ENCODE results near the gene TSHZ1. TPM values are rescaled to one million over a fixed set of nuclear protein-coding genes. Genes with fewer than 3 reads are reported as not detected.
"Not testable (repeated sequence)": the region's sequence is repeated elsewhere in the genome, so short reads cannot be mapped to it uniquely, and the experiment has no call there.

Gene TSHZ1
- total RNA-seq, 4 donors from 2014 or later: 5.4 to 20.2 (median 13.7) TPM

DNA sequence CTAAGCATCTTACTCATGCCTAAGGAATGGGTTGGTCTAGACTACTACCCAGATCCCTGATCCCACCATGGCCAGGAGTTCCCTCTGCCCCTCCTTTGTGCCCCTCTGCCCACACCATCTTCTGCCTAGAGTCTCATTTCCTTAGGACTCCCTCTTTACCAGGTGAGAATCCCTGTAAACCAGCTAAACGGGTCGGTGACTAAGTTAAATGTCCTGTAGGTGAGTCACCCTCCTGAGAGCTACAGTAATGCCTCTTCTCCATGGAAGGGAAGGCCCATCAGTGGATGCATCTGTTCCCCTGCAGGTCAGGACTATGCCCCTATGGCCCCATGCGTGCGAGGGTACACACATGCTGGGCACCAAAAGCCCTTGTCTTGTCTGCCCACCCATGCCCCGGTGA is 27.1 kb upstream of the TSHZ1 start:
- Histone ChIP-seq H3K36me3 (no peaks in the 10 kb centered on the region), H3K27me3 (no peaks in the 10 kb centered on the region), H3K4me1 (peaks cover 0 to 25% (median 0%) of the 10 kb centered on the region in 3 donors), H3K4me3 (no peak overlapping the region), H3K27ac (no peak overlapping the region), H3K9me3 (no peaks in the 10 kb centered on the region)
- no peak for DNase-seq
- intact Hi-C loops (cut with DNase I): no loop called here
- TF ChIP-seq, protein P1, sequence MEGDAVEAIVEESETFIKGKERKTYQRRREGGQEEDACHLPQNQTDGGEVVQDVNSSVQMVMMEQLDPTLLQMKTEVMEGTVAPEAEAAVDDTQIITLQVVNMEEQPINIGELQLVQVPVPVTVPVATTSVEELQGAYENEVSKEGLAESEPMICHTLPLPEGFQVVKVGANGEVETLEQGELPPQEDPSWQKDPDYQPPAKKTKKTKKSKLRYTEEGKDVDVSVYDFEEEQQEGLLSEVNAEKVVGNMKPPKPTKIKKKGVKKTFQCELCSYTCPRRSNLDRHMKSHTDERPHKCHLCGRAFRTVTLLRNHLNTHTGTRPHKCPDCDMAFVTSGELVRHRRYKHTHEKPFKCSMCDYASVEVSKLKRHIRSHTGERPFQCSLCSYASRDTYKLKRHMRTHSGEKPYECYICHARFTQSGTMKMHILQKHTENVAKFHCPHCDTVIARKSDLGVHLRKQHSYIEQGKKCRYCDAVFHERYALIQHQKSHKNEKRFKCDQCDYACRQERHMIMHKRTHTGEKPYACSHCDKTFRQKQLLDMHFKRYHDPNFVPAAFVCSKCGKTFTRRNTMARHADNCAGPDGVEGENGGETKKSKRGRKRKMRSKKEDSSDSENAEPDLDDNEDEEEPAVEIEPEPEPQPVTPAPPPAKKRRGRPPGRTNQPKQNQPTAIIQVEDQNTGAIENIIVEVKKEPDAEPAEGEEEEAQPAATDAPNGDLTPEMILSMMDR (IDR thresholded peaks at IDR 0.05): no peak
- no peak for TF ChIP-seq POLR2A (IDR thresholded peaks at IDR 0.05)
- 43 to 50% methylated on average over 3 to 4 of the region's 5 CpGs for WGBS, 2 donors

DNA sequence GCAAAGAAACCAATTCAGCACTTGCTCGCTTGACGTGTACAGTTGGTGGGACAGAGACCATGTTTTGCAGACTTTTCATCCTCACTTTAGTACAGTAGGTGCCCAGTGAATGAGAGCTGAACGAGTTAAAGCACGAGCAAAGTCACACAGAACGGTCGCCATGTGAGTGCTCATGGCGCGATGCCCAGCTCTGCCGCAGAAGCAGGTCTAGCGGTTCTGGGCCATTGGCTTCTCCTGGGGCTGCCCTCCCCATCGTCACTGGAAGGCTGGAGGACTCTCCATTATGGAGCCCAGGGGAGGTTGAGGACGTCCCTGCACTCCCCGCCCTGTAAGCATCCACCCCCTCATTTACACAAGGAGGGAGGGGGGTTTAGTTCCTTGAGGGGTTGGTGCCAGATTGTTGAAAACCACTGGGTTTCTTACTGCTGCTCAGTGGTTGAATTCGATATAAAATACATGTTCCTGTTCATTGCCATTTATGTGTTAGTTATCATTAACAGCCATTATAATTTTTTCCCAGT is 26.6 kb upstream of the TSHZ1 start:
- no peak overlapping the region for H3K27ac ChIP-seq
- no peak for TF ChIP-seq POLR2A (IDR thresholded peaks at IDR 0.05)
- TF ChIP-seq, protein P1 (IDR thresholded peaks at IDR 0.05): no peak
- H3K36me3 ChIP-seq: no peaks in the 10 kb centered on the region
- H3K4me1 ChIP-seq: peaks cover 0 to 25% (median 0%) of the 10 kb centered on the region in 3 donors
- H3K4me3 ChIP-seq: no peak overlapping the region
- WGBS, 2 donors: 83 to 86% methylated on average over 12 of the region's 14 CpGs
- intact Hi-C loops (cut with DNase I): no loop called here
- H3K9me3 ChIP-seq: no peaks in the 10 kb centered on the region
- no peaks in the 10 kb centered on the region for H3K27me3 ChIP-seq
- no peak for DNase-seq

DNA sequence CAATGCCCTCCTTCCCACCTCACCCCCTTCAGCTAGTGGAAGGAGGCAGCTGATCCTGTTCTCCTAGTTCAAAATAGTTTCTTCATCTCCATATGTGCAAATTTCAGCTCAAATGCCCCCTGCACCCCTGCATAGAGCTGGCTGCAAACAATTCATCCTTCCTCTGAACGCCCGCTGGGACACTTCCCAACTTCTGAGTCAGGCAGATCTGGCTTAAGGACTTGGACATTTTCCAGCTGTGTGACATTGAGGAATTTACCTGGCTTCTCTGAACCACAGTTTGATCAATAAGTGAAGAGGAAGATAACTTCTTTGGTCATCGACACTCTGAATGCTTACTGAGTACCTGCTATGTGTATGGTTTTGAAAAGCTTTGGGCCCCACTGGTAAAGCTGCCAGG is 25.1 kb upstream of the TSHZ1 start:
- peaks cover 0 to 25% (median 0%) of the 10 kb centered on the region in 3 donors for H3K4me1 ChIP-seq
- H3K27me3 ChIP-seq: no peaks in the 10 kb centered on the region
- WGBS, 2 donors: 83 to 88% methylated on average over 1 to 3 of the region's 3 CpGs
- intact Hi-C loops (cut with DNase I): no loop called here
- H3K27ac ChIP-seq: no peak overlapping the region
- no peaks in the 10 kb centered on the region for H3K36me3 ChIP-seq
- TF ChIP-seq, protein P1 (IDR thresholded peaks at IDR 0.05): no peak
- TF ChIP-seq POLR2A (IDR thresholded peaks at IDR 0.05): no peak
- no peak for DNase-seq
- no peak overlapping the region for H3K4me3 ChIP-seq
- no peaks in the 10 kb centered on the region for H3K9me3 ChIP-seq

- H3K4me3 ChIP-seq; H3K27me3 ChIP-seq; H3K9me3 ChIP-seq; H3K27ac ChIP-seq; H3K36me3 ChIP-seq; DNase-seq; intact Hi-C loops (cut with DNase I): not testable (repeated sequence)
- peaks cover 0 to 25% (median 0%) of the 10 kb centered on the region in 3 donors for H3K4me1 ChIP-seq
- WGBS, 2 donors: 62 to 69% methylated on average over 4 of the region's 4 CpGs
Measured at GRCh38 chr18:75187702-75188101, 22.9 kb upstream of the TSHZ1 start.

GRCh38 chr18:75189696-75190095 is 20.9 kb upstream of the TSHZ1 start:
- peaks cover 0 to 10% (median 0%) of the 10 kb centered on the region in 3 donors for H3K4me1 ChIP-seq
- intact Hi-C loops (cut with DNase I): no loop called here
- 70 to 100% methylated on average over 1 to 2 of the region's 6 CpGs for WGBS, 2 donors
- no peak overlapping the region for H3K27ac ChIP-seq
- DNase-seq: no peak
- TF ChIP-seq POLR2A (IDR thresholded peaks at IDR 0.05): no peak
- TF ChIP-seq, protein P1 (IDR thresholded peaks at IDR 0.05): no peak
- no peaks in the 10 kb centered on the region for H3K36me3 ChIP-seq
- H3K9me3 ChIP-seq: no peaks in the 10 kb centered on the region
- H3K27me3 ChIP-seq: no peaks in the 10 kb centered on the region
- no peak overlapping the region for H3K4me3 ChIP-seq

- no peak for DNase-seq
- Histone ChIP-seq H3K27ac (no peak overlapping the region), H3K9me3 (no peaks in the 10 kb centered on the region), H3K27me3 (no peaks in the 10 kb centered on the region), H3K36me3 (peaks cover 0 to 5% (median 0%) of the 10 kb centered on the region in 3 donors), H3K4me1 (peaks cover 0 to 4% (median 0%) of the 10 kb centered on the region in 3 donors), H3K4me3 (no peak overlapping the region)
- intact Hi-C loops (cut with DNase I): no loop called here
- TF ChIP-seq POLR2A (IDR thresholded peaks at IDR 0.05): no peak
- TF ChIP-seq, protein P1 (IDR thresholded peaks at IDR 0.05): no peak
- 64 to 69% methylated on average over 5 to 6 of the region's 7 CpGs for WGBS, 2 donors
Measured at GRCh38 chr18:75192899-75193298, 17.7 kb upstream of the TSHZ1 start.

All from esophagus squamous epithelium (tissue), 5 donors.